MCF 10A (cell line): ENCODE data around the gene LEFTY1. TPM values are rescaled to one million over a fixed set of nuclear protein-coding genes. Genes with fewer than 3 reads are reported as not detected.

ENCODE experiments used
- BruUV-seq: library from RNA; stranded (reverse); fragments of 400-500 nt; replicated peaks from 2 replicates; lab custom pipeline; 2021; lab: Mats Ljungman, UMichigan
- CTCF ChIA-PET: fragments of 300-600 bp; sonication (Branson Sonifier 250); formaldehyde crosslinking; extraction: SDS; loops from one replicate; lab custom pipeline; 2021; ENCODE audit warnings: antibody characterized with exemption, inconsistent platforms; lab: Yijun Ruan, JAX
- POLR2A ChIA-PET: fragments of 300-600, 350-650 bp; sonication (Branson Sonifier 250); formaldehyde crosslinking; extraction: SDS; loops from one replicate; lab custom pipeline; 2020; ENCODE audit warnings: antibody characterized with exemption, inconsistent platforms; lab: Yijun Ruan, JAX
- DNase-seq: peaks from one replicate; pipeline ENCODE4 v3.0.0-alpha.2; 2018; ENCODE audit not compliant: unreplicated experiment
- H3K27ac Mint-ChIP-seq: one replicate; pipeline ENCODE4 v1.8.0; 2022; ENCODE audit warnings: mild to moderate bottlenecking, low read depth, mixed read lengths; ENCODE audit not compliant: unreplicated experiment
- H3K27me3 Mint-ChIP-seq: one replicate; pipeline ENCODE4 v1.8.0; 2022; ENCODE audit warnings: mixed read lengths; ENCODE audit not compliant: insufficient read depth, unreplicated experiment
- H3K36me3 Mint-ChIP-seq: one replicate; pipeline ENCODE4 v1.8.0; 2022; ENCODE audit warnings: mild to moderate bottlenecking, moderate library complexity, mixed read lengths; ENCODE audit not compliant: insufficient read depth, unreplicated experiment
- H3K4me1 Mint-ChIP-seq: one replicate; pipeline ENCODE4 v1.8.0; 2022; ENCODE audit warnings: mixed read lengths; ENCODE audit not compliant: insufficient read depth, unreplicated experiment
- H3K4me3 Mint-ChIP-seq: one replicate; pipeline ENCODE4 v1.8.0; 2022; ENCODE audit warnings: mild to moderate bottlenecking, moderate library complexity, mixed read lengths; ENCODE audit not compliant: unreplicated experiment
- H3K9me3 Mint-ChIP-seq: one replicate; pipeline ENCODE4 v1.8.0; 2022; ENCODE audit warnings: mixed read lengths; ENCODE audit not compliant: unreplicated experiment
- CTCF ChIP-seq: fragments of 200-600 bp; IDR thresholded peaks from one replicate; pipeline ENCODE4 v1.8.0; 2022; ENCODE audit warnings: antibody characterized with exemption, mild to moderate bottlenecking; ENCODE audit not compliant: unreplicated experiment
- intact Hi-C: fragments of 100-400 bp; cut with micrococcal nuclease; formaldehyde crosslinking; loops from 2 replicates; pipeline ENCODE4 v1.14.1; 2022
- total RNA-seq: library from RNA; stranded (reverse); gene quantifications from 2 replicates; pipeline ENCODE4 v1.2.3, GENCODE V29; 2022

Gene LEFTY1
- total RNA-seq, 1 experiment from 2014 or later, result not detected

- peak; percentile 75 for DNase-seq
- ChIA-PET CTCF (interaction anchor here (0.5 to 3.7 kb wide), 10 partner anchors 15 to 401 kb away, joined by 3 to 18 read pairs (median 3); no protein-coding TSS in a partner anchor), POLR2A (interaction anchor here (0.5 to 1.7 kb wide), 6 partner anchors 9 to 137 kb away, joined by 3 to 11 read pairs (median 4); partner anchors contain the start of gene EPHX1)
- Mint-ChIP-seq H3K27me3 (no peaks in the 10 kb centered on the region), H3K27ac (peak overlapping the region; percentile 62), H3K4me3 (no peak overlapping the region), H3K9me3 (no peaks in the 10 kb centered on the region), H3K36me3 (peaks cover 49% of the 10 kb centered on the region), H3K4me1 (peaks cover 38% of the 10 kb centered on the region)
- BruUV-seq, result no TSS peak
- intact Hi-C loops, result no loop called here
- TF ChIP-seq CTCF, result no peak
These were observed 13.7 kb downstream of the LEFTY1 start for GRCh38 chr1:225875044-225875815.

GRCh38 chr1:225874431-225874830 is 14.5 kb downstream of the LEFTY1 start:
- H3K9me3 Mint-ChIP-seq, result no peaks in the 10 kb centered on the region
- H3K27me3 Mint-ChIP-seq, result no peaks in the 10 kb centered on the region
- H3K4me3 Mint-ChIP-seq, result no peak overlapping the region
- H3K4me1 Mint-ChIP-seq, result peaks cover 32% of the 10 kb centered on the region
- intact Hi-C loops, result no loop called here
- TF ChIP-seq CTCF, result no peak
- BruUV-seq, result no TSS peak
- peaks cover 57% of the 10 kb centered on the region for H3K36me3 Mint-ChIP-seq
- DNase-seq, result no peak
- no peak overlapping the region for H3K27ac Mint-ChIP-seq
- ChIA-PET POLR2A (interaction anchor here (0.7 to 1.7 kb wide), 4 partner anchors 10 to 136 kb away, joined by 3 to 11 read pairs (median 4); partner anchors contain the start of gene EPHX1), CTCF (interaction anchor here (0.5 to 1.6 kb wide), 5 partner anchors 14 to 400 kb away, joined by 3 to 4 read pairs (median 3); no protein-coding TSS in a partner anchor)

GRCh38 chr1:225873281-225873850 is 15.6 kb downstream of the LEFTY1 start:
- H3K4me3 Mint-ChIP-seq, result no peak overlapping the region
- intact Hi-C loops, result no loop called here
- peaks cover 21% of the 10 kb centered on the region for H3K4me1 Mint-ChIP-seq
- no TSS peak for BruUV-seq
- ChIA-PET CTCF (interaction anchor here (0.6 to 1.6 kb wide), 5 partner anchors 25 to 399 kb away, joined by 3 to 5 read pairs (median 4); no protein-coding TSS in a partner anchor), POLR2A (interaction anchor here (0.7 to 2.1 kb wide), 4 partner anchors 14 to 119 kb away, joined by 3 to 7 read pairs (median 4); partner anchors contain the start of gene PYCR2)
- no peaks in the 10 kb centered on the region for H3K9me3 Mint-ChIP-seq
- DNase-seq, result no peak
- H3K27me3 Mint-ChIP-seq, result no peaks in the 10 kb centered on the region
- H3K27ac Mint-ChIP-seq, result no peak overlapping the region
- peaks cover 67% of the 10 kb centered on the region for H3K36me3 Mint-ChIP-seq
- no peak for TF ChIP-seq CTCF

- BruUV-seq, result no TSS peak
- ChIA-PET CTCF (interaction anchor here (0.6 to 3.0 kb wide), 10 partner anchors 8 to 428 kb away, joined by 3 to 15 read pairs (median 4); partner anchors contain the start of gene TMEM63A), POLR2A (interaction anchor here (0.6 to 2.3 kb wide), 3 partner anchors 10 to 559 kb away, joined by 3 to 14 read pairs (median 7); partner anchors contain the start of genes PYCR2 and TMEM63A)
- no peak for DNase-seq
- H3K27me3 Mint-ChIP-seq, result no peaks in the 10 kb centered on the region
- no peak for TF ChIP-seq CTCF
- no peak overlapping the region for H3K27ac Mint-ChIP-seq
- H3K4me3 Mint-ChIP-seq, result no peak overlapping the region
- H3K36me3 Mint-ChIP-seq, result peaks cover 66% of the 10 kb centered on the region
- intact Hi-C loops, result no loop called here
- peaks cover 13% of the 10 kb centered on the region for H3K4me1 Mint-ChIP-seq
- H3K9me3 Mint-ChIP-seq, result no peaks in the 10 kb centered on the region
These were observed 16.9 kb downstream of the LEFTY1 start for GRCh38 chr1:225872075-225872430.
